ENCODE data around the gene ESAM.

ESAM gene

DNA sequence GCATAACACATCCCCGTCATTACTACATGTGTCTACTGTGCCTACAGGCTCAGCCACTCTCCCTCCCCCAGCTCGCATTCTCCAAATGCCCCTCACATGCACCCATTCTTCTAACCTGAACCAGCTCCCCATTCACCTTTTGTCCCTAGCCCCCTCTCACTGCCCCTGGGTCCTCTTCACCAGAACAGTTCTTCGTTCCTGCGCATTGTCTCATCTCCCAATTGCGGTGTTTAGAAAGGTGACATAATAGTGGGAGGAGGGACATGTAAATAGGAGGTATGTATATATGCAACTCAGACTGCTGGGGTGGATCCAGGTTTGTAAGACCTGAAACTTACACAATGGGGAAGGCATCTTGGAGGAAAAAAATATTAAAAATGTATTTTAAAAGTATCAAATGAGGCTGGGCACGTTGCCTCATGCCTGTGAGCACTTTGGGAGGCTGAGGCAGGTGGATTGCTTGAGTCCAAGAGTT lies 5.3 kb downstream of the ESAM start:
- TF ChIP-seq SPI1 (IDR thresholded peaks at IDR 0.05; ENCODE audit: borderline replicate concordance, low read depth): no peak
- no peak for TF ChIP-seq POLR2AphosphoS5 (IDR thresholded peaks at IDR 0.05; ENCODE audit: low read depth)
- no peak for TF ChIP-seq GABPA (IDR thresholded peaks at IDR 0.05; ENCODE audit: low read depth)
- TF ChIP-seq, protein P1, sequence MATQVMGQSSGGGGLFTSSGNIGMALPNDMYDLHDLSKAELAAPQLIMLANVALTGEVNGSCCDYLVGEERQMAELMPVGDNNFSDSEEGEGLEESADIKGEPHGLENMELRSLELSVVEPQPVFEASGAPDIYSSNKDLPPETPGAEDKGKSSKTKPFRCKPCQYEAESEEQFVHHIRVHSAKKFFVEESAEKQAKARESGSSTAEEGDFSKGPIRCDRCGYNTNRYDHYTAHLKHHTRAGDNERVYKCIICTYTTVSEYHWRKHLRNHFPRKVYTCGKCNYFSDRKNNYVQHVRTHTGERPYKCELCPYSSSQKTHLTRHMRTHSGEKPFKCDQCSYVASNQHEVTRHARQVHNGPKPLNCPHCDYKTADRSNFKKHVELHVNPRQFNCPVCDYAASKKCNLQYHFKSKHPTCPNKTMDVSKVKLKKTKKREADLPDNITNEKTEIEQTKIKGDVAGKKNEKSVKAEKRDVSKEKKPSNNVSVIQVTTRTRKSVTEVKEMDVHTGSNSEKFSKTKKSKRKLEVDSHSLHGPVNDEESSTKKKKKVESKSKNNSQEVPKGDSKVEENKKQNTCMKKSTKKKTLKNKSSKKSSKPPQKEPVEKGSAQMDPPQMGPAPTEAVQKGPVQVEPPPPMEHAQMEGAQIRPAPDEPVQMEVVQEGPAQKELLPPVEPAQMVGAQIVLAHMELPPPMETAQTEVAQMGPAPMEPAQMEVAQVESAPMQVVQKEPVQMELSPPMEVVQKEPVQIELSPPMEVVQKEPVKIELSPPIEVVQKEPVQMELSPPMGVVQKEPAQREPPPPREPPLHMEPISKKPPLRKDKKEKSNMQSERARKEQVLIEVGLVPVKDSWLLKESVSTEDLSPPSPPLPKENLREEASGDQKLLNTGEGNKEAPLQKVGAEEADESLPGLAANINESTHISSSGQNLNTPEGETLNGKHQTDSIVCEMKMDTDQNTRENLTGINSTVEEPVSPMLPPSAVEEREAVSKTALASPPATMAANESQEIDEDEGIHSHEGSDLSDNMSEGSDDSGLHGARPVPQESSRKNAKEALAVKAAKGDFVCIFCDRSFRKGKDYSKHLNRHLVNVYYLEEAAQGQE (IDR thresholded peaks at IDR 0.05; ENCODE audit: insufficient replicate concordance, low read depth): no peak
- TF ChIP-seq, protein P2, sequence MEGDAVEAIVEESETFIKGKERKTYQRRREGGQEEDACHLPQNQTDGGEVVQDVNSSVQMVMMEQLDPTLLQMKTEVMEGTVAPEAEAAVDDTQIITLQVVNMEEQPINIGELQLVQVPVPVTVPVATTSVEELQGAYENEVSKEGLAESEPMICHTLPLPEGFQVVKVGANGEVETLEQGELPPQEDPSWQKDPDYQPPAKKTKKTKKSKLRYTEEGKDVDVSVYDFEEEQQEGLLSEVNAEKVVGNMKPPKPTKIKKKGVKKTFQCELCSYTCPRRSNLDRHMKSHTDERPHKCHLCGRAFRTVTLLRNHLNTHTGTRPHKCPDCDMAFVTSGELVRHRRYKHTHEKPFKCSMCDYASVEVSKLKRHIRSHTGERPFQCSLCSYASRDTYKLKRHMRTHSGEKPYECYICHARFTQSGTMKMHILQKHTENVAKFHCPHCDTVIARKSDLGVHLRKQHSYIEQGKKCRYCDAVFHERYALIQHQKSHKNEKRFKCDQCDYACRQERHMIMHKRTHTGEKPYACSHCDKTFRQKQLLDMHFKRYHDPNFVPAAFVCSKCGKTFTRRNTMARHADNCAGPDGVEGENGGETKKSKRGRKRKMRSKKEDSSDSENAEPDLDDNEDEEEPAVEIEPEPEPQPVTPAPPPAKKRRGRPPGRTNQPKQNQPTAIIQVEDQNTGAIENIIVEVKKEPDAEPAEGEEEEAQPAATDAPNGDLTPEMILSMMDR (IDR thresholded peaks at IDR 0.05; ENCODE audit: insufficient read depth, low read length): no peak
- DNase-seq (ENCODE audit: low read depth in 1 of 2, low spot score in 1 of 2): no peak
- Histone ChIP-seq H3K27ac (replicated peaks) (no peak overlapping the region), H3K4me3 (replicated peaks; ENCODE audit: insufficient read depth, low read length) (no peak overlapping the region), H3K27me3 (ENCODE audit: insufficient read depth, poor library complexity, severe bottlenecking) (peaks cover 26% of the 10 kb centered on the region)

DNA sequence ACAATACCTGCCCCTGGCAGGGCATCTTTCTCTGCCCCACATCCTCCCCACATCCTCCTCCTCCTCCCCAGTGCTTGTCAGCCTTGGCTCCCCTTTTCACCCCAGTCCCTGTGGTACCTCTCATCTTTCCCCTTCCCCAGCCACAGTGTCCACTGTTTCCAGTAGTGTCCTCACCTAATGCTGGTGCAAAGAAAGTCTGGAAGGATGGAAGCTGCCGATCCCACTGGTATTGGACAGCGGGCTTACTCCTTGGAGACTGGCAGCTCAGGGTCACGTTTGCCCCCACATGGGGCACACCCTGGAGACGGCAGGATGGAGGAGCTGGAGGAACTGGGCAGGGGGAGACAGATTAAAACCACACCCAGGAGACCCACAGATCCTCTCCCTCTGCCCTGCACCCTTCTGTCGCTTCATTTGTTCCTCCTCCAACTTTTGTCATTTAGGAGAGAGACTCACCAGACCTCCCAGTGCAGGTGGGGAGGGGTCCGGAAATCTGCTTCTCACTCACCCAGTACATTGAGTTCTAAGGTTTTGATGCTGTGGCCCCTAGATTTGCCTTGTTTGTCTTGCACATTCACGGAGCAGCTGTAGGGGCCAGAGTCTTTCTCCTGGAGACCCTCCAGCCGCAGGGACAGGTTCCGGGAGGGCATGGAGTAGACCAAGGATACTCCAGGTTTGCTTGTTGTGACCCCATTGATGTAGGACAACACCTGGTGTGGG lies 5.9 kb downstream of the ESAM start:
- H3K27me3 ChIP-seq (ENCODE audit: insufficient read depth, poor library complexity, severe bottlenecking): peaks cover 20% of the 10 kb centered on the region
- H3K4me3 ChIP-seq (replicated peaks; ENCODE audit: insufficient read depth, low read length): no peak overlapping the region
- H3K27ac ChIP-seq (replicated peaks): no peak overlapping the region
- no peak for DNase-seq (ENCODE audit: low read depth in 1 of 2, low spot score in 1 of 2)
- TF ChIP-seq SPI1 (IDR thresholded peaks at IDR 0.05; ENCODE audit: borderline replicate concordance, low read depth): no peak
- no peak for TF ChIP-seq POLR2AphosphoS5 (IDR thresholded peaks at IDR 0.05; ENCODE audit: low read depth)
- TF ChIP-seq, protein P2 (IDR thresholded peaks at IDR 0.05; ENCODE audit: insufficient read depth, low read length): no peak
- TF ChIP-seq, protein P1 (IDR thresholded peaks at IDR 0.05; ENCODE audit: insufficient replicate concordance, low read depth): no peak
- TF ChIP-seq GABPA (IDR thresholded peaks at IDR 0.05; ENCODE audit: low read depth): no peak

DNA sequence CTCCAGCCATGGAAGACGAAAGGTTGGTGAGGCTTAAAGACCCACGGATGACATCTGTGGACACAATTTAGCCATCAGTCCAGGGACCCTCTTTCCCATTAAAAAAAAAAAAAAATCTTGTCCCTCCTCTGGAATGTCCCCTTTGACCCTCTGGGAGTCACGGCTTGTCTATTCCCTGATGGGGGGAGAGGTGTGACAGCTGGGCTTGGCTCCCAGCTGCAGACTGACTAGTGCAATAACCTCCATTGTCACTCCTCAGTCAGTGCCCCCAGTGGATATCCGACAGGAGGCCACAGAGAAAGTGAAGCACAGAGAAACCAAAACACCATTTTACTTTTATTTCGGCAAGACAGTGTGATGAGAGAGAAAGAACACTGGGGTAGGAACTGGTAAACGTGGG lies 7.4 kb downstream of the ESAM start:
- Histone ChIP-seq H3K4me3 (replicated peaks; ENCODE audit: insufficient read depth, low read length) (no peak overlapping the region), H3K27me3 (ENCODE audit: insufficient read depth, poor library complexity, severe bottlenecking) (peaks cover 8% of the 10 kb centered on the region), H3K27ac (replicated peaks) (no peak overlapping the region)
- no peak for DNase-seq (ENCODE audit: low read depth in 1 of 2, low spot score in 1 of 2)
- TF ChIP-seq, protein P1 (IDR thresholded peaks at IDR 0.05; ENCODE audit: insufficient replicate concordance, low read depth): no peak
- TF ChIP-seq SPI1 (IDR thresholded peaks at IDR 0.05; ENCODE audit: borderline replicate concordance, low read depth) (no peak), GABPA (IDR thresholded peaks at IDR 0.05; ENCODE audit: low read depth) (no peak), POLR2AphosphoS5 (IDR thresholded peaks at IDR 0.05; ENCODE audit: low read depth) (no peak)
- TF ChIP-seq, protein P2 (IDR thresholded peaks at IDR 0.05; ENCODE audit: insufficient read depth, low read length): no peak
